Stomach (tissue), 9 donors: ENCODE measurements around the gene BRF1. TPM values are rescaled to one million over a fixed set of nuclear protein-coding genes. Genes with fewer than 3 reads are reported as not detected.

Source experiments
- DNase-seq, 2 donors: peaks; one replicate each; pipeline versions ENCODE4 v3.0.0 to v3.0.0-alpha.2; 2013 to 2019
- H3K27ac ChIP-seq, 5 donors: fragments of 200-600 bp in 4 of 5; sonication (generic) in 4 of 5; one replicate each; pipeline ENCODE4 v1.5.1; 2013 to 2019; ENCODE audit warnings: mild to moderate bottlenecking in 1 of 5, moderate library complexity in 1 of 5
- H3K27me3 ChIP-seq, 3 donors: fragments of 200-600 bp; sonication (generic); one replicate each; pipeline ENCODE4 v1.5.1; 2017 to 2019; ENCODE audit warnings: mixed run types in 1 of 3
- H3K36me3 ChIP-seq, 4 donors: fragments of 200-600 bp; sonication (generic); 1 replicate in 3 of 4; 2 replicates in 1 of 4; pipeline ENCODE4 v1.5.1; 2016 to 2019
- H3K4me1 ChIP-seq, 4 donors: fragments of 200-600 bp; sonication (generic); one replicate each; pipeline ENCODE4 v1.5.1; 2016 to 2019
- H3K4me3 ChIP-seq, 4 donors: fragments of 200-600 bp; sonication (generic) in 3 of 4; one replicate each; pipeline ENCODE4 v1.5.1; 2016 to 2019; ENCODE audit warnings: mild to moderate bottlenecking in 1 of 4
- H3K9me3 ChIP-seq, 4 donors: fragments of 200-600 bp; sonication (generic); one replicate each; pipeline ENCODE4 v1.5.1; 2016 to 2019
- CTCF ChIP-seq, 7 experiments: fragments of 450-650 bp in 4 of 7; fragments of 200-600 bp in 3 of 7; sonication (generic) in 3 of 7; IDR thresholded peaks; one replicate each; pipeline ENCODE4 v1.5.1; 2016 to 2019; ENCODE audit warnings: antibody characterized with exemption in 7 of 7, control low read depth in 2 of 7, mild to moderate bottlenecking in 1 of 7
- EP300 ChIP-seq: sonication (generic); formaldehyde crosslinking; IDR thresholded peaks from one replicate; pipeline ENCODE4 v1.6.1; 2017; ENCODE audit warnings: antibody characterized with exemption
- POLR2A ChIP-seq, 4 donors: fragments of 450-650 bp; IDR thresholded peaks; one replicate each; pipeline ENCODE4 v1.6.1; 2016; ENCODE audit warnings: antibody characterized with exemption in 4 of 4, control low read depth in 2 of 4, mild to moderate bottlenecking in 1 of 4, moderate library complexity in 1 of 4
- POLR2AphosphoS5 ChIP-seq, 3 donors: sonication (generic); formaldehyde crosslinking; IDR thresholded peaks; one replicate each; pipeline ENCODE4 v1.6.1; 2016; ENCODE audit warnings: antibody characterized with exemption in 3 of 3
- WGBS, 5 donors: extraction: QIAGEN DNeasy Blood & Tissue Kit in 3 of 5; methylation state at CpG; one replicate each; pipeline versions ENCODE4 v1.1.5 to v1.1.7; 2013 to 2018; 5-methylcytosine and 5-hydroxymethylcytosine counted together
- intact Hi-C: fragments of 100-400 bp; cut with DNase I; formaldehyde crosslinking; loops from one replicate; pipeline ENCODE4 v1.15.1; 2023; ENCODE audit warnings: low total_unique reads
- polyA plus RNA-seq, 3 donors: library from polyadenylated mRNA; stranded (reverse); fragments of 200-250 nt; gene quantifications; one replicate each; pipeline ENCODE4 v1.2.3, GENCODE V29; 2013
- total RNA-seq, 5 donors: library from RNA; depleted of rRNA; stranded (reverse); fragments of >200 nt; gene quantifications; one replicate each; pipeline versions ENCODE4 v1.1.0 to v1.2.3, GENCODE V29; 2014 to 2016
- donor health status: healthy with polysubstance abuse.
- donor health status: Bipolar disorder and iron deficiency.
- donor health status: healthy.

The BRF1 gene
- total and polyA plus RNA-seq, 8 donors: 9.2 to 141 (median 33.9) TPM

- intact Hi-C loops: no loop called here
- no peak for DNase-seq
- TF ChIP-seq CTCF (IDR thresholded peaks at IDR 0.05) (no peak), POLR2A (IDR thresholded peaks at IDR 0.05) (no peak), EP300 (no peak), POLR2AphosphoS5 (IDR thresholded peaks at IDR 0.05) (no peak)
- Histone ChIP-seq H3K27ac (peak overlapping the region in 3 of 5 donors; percentile 56 to 68 (median 59)), H3K4me3 (no peak overlapping the region), H3K36me3 (no peaks in the 10 kb centered on the region), H3K27me3 (peaks cover 7 to 95% (median 83%) of the 10 kb centered on the region in 3 donors), H3K4me1 (peaks cover 20 to 49% (median 44%) of the 10 kb centered on the region in 4 donors), H3K9me3 (no peaks in the 10 kb centered on the region)
- 77 to 88% (median 83%) methylated on average over 4 to 10 of the region's 10 CpGs for WGBS, 5 donors
Measured at GRCh38 chr14:105195051-105195450, 105.8 kb downstream of the BRF1 start.

GRCh38 chr14:105193916-105194782, 106.7 kb downstream of the BRF1 start:
- Histone ChIP-seq H3K27ac (peak overlapping the region in 4 of 5 donors; percentile 1 to 33 (median 14)), H3K4me1 (peaks cover 20 to 49% (median 44%) of the 10 kb centered on the region in 4 donors), H3K4me3 (no peak overlapping the region), H3K9me3 (no peaks in the 10 kb centered on the region), H3K27me3 (peaks cover 6 to 94% (median 75%) of the 10 kb centered on the region in 3 donors), H3K36me3 (no peaks in the 10 kb centered on the region)
- 23 to 34% (median 27%) methylated on average over 10 to 17 of the region's 17 CpGs for WGBS, 5 donors
- intact Hi-C loops: no loop called here
- DNase-seq: peak in 1 of 2 donors; percentile 84
- no peak for TF ChIP-seq POLR2A (IDR thresholded peaks at IDR 0.05)
- TF ChIP-seq POLR2AphosphoS5 (IDR thresholded peaks at IDR 0.05): no peak
- no peak for TF ChIP-seq EP300
- no peak for TF ChIP-seq CTCF (IDR thresholded peaks at IDR 0.05)

- peak overlapping the region in 4 of 5 donors; percentile 9 to 33 (median 18) for H3K27ac ChIP-seq
- no peak overlapping the region for H3K4me3 ChIP-seq
- H3K9me3 ChIP-seq: peaks cover 0 to 6% (median 4%) of the 10 kb centered on the region in 4 donors
- H3K4me1 ChIP-seq: peaks cover 20 to 49% (median 40%) of the 10 kb centered on the region in 4 donors
- H3K36me3 ChIP-seq: no peaks in the 10 kb centered on the region
- intact Hi-C loops: no loop called here
- WGBS, 5 donors: 24 to 40% (median 27%) methylated on average over 8 to 29 of the region's 29 CpGs
- peaks cover 6 to 93% (median 65%) of the 10 kb centered on the region in 3 donors for H3K27me3 ChIP-seq
- DNase-seq: peak in 1 of 2 donors; percentile 62
- no peak for TF ChIP-seq POLR2AphosphoS5 (IDR thresholded peaks at IDR 0.05)
- no peak for TF ChIP-seq POLR2A (IDR thresholded peaks at IDR 0.05)
- no peak for TF ChIP-seq CTCF (IDR thresholded peaks at IDR 0.05)
- no peak for TF ChIP-seq EP300
Measured at GRCh38 chr14:105192866-105193731, 107.7 kb downstream of the BRF1 start.

- intact Hi-C loops: no loop called here
- no peak overlapping the region for H3K4me3 ChIP-seq
- H3K4me1 ChIP-seq: peaks cover 0 to 5% (median 4%) of the 10 kb centered on the region in 4 donors
- TF ChIP-seq POLR2AphosphoS5 (IDR thresholded peaks at IDR 0.05) (no peak), CTCF (IDR thresholded peaks at IDR 0.05) (peak in 1 of 7 experiments; percentile 6)
- H3K9me3 ChIP-seq: peaks cover 0 to 9% (median 6%) of the 10 kb centered on the region in 4 donors
- H3K27ac ChIP-seq: no peak overlapping the region
- H3K27me3 ChIP-seq: peaks cover 0 to 68% (median 16%) of the 10 kb centered on the region in 3 donors
- H3K36me3 ChIP-seq: no peaks in the 10 kb centered on the region
- peak in 1 of 2 donors; percentile 44 for DNase-seq
- 53 to 67% (median 60%) methylated on average over 7 to 14 of the region's 14 CpGs for WGBS, 5 donors
Measured at GRCh38 chr14:105187935-105188524, 112.8 kb downstream of the BRF1 start.
